Putamen (tissue), 1 donor: Measurements from ENCODE around the gene DNAAF9.
"Not testable (repeated sequence)": the region's sequence is repeated elsewhere in the genome, so short reads cannot be mapped to it uniquely, and the experiment has no call there.

Experiments
- DNase-seq: peaks from one replicate; pipeline ENCODE4 v3.0.0-alpha.2; 2016; ENCODE audit warnings: low spot score

Gene DNAAF9

DNA sequence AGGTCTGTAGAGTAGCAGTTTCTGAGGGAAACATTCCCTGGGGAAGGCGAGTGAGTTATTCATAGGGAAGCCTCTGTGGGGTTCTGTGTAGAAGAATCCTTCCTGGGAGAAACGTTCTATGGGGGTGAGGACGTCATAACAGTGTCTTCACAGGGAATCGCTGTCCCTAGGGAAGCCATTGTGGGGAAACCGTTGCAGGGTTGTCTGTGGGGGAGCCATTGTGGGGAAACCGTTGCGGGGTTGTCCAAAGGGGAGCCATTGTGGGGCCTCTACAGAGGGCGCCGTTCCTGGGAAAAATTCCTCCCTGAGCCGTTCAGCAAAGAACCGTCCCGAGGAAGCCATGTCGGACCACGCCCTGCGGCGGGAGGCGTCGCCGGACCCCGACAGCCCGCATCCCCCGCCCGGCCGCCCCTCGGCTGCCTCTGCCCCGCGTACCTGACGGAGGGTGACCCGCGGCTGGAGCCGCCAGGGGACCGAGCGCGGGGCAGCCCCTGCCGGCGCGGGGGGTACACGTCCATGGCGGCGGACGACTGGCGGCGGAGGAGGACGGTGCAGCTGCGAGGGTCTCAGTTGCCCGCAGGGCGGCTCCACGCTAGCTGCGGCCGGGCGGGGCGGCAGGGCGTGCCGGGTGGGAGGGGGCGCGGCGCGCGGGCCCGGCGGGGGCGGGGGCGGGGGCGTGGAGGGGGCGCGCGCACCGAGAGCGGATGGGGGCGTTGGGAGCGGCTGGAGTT, at the start of gene DNAAF9:
DNAAF9 (minus strand) TSS at position 630 of the 731 bp plus-strand sequence; CDS start at position 518, 112 bp downstream.
- DNase-seq = no peak

DNA sequence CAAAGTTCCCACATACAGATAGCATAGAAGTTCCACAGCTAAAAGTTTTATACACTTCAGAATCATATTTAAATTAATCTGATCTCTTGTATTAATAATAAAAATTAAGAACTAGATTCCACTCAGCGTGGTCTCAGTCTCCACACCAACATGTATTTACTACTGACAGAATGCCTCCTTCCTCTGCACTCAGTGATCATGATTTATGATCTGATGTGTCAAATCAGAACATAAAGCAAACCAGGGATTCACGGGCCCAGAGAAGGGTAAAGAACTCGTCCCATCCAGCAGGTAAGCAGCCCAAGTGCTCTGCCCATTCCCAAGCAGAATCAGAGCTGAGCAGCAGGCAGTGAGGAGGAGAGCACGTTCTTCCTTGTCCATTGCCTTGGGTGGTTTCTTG, 49.2 kb upstream of the DNAAF9 start:
- DNase-seq = no peak

GRCh38 chr20:3454831-3455230, 47.4 kb upstream of the DNAAF9 start:
- DNase-seq = no peak

GRCh38 chr20:3452690-3453089, 45.2 kb upstream of the DNAAF9 start:
- DNase-seq = no peak

GRCh38 chr20:3452136-3452535, 44.7 kb upstream of the DNAAF9 start:
- DNase-seq = no peak

DNA sequence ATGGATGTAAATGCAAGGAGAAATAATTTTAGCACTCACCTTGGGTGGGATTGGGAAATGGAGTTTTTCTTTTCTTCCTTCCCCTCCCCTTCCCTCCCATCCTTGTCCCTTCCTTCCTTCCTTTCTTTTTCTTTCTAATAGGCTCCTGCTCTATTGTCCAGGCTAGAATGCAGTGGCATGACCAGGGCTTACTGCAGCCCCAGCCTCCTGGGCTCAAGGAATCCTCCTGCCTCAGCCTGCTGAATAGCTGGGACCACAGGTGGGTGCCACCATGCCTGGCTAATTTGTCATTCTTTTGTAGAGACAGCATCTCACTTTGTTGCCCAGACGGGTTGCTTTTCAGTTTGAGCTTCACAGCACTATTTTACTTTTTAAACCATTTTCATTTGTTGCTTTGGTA, 41.9 kb upstream of the DNAAF9 start:
- DNase-seq = no peak

GRCh38 chr20:3447321-3447720, 39.9 kb upstream of the DNAAF9 start:
- DNase-seq = no peak

DNA sequence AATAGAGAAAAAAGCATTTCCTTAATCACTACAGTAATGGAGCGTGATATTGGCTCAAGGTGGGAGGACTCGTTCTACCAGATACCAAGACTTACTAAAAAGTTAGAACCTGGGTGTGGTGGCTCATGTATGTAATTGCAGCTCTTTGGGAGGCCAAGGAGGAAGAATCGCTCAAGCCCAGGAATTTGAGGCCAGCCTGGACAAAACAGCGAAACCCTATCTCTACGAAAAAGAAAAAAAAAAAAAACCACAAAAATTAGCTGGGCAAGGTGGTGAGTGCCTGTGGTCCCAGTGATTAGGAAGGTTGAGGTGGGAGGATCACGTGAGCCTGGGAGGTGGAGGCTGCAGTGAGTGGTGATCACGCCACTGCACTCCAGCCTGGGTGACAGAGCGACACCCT, 39.3 kb upstream of the DNAAF9 start:
- DNase-seq = no peak

GRCh38 chr20:3436864-3437574, 29.6 kb upstream of the DNAAF9 start:
- no peak for DNase-seq

DNA sequence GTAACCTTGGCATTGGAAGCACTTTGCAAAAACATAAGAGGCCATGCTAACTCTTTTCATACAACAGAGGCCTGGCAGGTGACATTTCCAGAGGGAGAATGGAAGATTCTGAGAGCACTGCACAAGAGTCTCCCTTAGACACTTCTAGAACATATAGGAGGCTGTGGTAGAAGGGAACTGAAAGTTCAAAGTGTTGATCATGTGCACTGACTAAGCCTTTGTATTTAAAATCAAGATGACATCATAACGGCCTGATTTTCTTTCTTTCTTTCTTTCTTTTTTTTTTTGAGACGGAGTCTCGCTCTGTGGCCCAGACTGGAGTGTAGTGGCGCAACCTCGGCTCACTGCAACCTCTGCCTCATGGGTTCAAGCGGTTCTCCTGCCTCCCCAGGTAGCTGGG, 26.8 kb upstream of the DNAAF9 start:
- DNase-seq = no peak

DNA sequence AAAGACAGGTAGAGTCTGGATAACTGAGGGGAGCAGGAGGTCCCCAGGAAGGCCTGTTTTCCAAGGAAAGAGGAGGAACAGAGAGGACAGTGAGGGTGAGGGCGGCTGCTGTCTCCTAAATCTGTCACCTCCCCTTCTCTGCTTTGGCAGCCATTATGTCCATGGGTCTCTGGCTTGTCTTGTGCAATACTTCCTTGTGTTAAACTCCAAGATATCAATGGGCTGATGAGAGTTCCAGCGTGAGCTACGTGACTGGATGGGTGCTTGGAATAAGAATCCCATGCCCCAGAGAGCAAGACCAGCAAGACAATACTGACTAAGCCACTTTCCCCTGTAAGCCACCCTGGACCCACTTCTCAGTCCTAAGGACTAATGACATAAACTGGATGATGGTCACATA, 26.3 kb upstream of the DNAAF9 start:
- no peak for DNase-seq

DNA sequence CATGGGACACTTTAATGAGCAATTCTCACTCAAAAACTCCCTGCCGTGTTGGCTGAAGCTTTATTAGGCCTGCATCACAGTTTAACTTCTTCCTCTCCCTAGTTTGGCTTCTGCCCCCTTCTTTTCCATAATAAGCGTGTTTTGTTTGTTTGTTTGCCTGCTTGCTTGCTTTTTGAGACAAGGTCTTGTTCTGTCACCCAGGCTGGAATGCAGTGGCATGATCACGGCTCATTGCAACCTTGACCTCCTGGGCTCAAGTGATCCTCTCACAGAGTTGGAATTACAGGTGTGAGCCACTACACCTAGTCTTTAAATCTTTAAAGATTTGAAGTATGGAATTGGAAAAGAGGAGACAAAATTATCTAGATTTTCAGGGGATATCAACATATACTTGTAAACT, 25.4 kb upstream of the DNAAF9 start:
- no peak for DNase-seq

DNA sequence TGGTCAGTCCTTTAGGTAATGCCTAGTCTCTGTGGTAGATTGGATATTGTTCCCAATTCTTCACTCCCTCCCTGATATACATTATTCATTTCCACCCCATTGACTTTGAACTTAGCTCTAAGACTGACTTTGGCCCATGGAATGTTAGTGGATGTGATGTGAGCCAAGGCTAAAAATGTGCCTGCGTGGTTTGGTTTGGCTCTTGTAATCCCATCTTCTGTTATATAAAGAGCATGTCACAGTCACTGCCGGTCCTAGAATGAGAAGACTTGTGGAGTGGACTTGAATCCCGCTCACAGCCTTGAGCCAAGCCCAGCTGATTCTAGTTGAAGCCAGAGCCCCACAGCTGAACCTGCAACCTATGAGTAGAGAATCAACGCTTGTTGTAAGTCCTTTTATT, 23.6 kb upstream of the DNAAF9 start:
- no peak for DNase-seq

GRCh38 chr20:3430376-3431069, 23.1 kb upstream of the DNAAF9 start:
- no peak for DNase-seq

DNA sequence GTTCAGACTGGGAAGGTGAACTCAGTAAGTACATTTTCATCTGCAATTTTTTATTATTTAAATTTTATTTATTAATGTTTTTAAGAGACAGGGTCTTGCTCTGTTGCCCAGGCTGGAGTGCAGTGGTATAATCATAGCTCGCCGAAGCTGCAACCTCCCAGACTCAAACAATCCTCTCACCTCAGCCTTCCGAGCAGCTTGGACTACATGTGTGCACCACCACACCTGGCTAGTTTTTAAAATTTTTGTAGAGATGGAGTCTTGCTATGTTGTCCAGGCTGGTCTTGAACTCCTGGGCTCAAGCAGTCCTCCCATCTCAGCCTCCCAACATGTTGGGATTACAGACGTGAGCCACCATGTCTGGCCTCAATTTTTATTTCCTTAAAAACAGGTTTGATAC, 19.3 kb upstream of the DNAAF9 start:
- not testable (repeated sequence) for DNase-seq

GRCh38 chr20:3423126-3423525, 15.7 kb upstream of the DNAAF9 start:
- no peak for DNase-seq

DNA sequence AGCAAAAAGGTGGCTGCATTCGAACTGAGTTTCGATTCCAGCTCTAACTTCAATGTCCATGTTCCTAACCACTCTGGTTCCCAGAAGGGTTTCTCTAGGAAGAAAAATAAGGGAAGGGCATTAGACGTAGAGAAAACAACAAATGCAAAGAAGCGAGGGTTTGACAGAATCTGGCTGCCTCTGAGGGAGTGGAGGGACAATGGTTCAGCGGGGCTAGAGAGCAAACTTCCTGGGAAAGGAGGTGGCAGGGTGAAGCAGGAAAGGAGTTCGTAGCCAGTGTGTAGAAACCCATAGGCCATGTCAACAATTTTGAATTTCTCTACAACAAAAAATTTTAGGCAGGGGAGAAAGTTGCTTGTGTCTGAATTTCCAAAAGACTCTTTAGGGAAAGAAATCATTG, 14.5 kb upstream of the DNAAF9 start:
- DNase-seq = no peak

- peak; percentile 16 for DNase-seq
Observed at GRCh38 chr20:3420211-3420707, 12.8 kb upstream of the DNAAF9 start.

GRCh38 chr20:3418161-3418560, 10.7 kb upstream of the DNAAF9 start:
- DNase-seq = not testable (repeated sequence)

DNA sequence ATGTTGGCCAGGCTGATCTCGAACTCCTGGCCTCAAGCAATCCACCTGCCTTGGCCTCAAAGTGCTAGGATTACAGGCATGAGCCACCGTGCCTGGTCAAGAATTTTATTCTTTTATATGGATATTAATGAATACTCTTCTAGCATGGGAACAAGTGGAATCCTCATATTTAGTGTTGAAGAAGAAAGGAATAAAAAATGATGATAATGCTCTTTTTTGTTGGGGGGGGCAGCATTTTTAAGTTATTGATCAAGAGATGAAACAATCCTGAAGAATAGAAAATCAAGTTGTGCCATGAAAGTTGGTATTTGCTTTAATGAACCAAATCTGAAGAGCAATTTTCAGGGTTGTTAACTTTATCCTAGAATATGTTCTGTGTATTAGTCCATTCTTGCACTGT, 6.7 kb upstream of the DNAAF9 start:
- no peak for DNase-seq

- DNase-seq = no peak
Observed at GRCh38 chr20:3413393-3413889, 6.0 kb upstream of the DNAAF9 start.

DNA sequence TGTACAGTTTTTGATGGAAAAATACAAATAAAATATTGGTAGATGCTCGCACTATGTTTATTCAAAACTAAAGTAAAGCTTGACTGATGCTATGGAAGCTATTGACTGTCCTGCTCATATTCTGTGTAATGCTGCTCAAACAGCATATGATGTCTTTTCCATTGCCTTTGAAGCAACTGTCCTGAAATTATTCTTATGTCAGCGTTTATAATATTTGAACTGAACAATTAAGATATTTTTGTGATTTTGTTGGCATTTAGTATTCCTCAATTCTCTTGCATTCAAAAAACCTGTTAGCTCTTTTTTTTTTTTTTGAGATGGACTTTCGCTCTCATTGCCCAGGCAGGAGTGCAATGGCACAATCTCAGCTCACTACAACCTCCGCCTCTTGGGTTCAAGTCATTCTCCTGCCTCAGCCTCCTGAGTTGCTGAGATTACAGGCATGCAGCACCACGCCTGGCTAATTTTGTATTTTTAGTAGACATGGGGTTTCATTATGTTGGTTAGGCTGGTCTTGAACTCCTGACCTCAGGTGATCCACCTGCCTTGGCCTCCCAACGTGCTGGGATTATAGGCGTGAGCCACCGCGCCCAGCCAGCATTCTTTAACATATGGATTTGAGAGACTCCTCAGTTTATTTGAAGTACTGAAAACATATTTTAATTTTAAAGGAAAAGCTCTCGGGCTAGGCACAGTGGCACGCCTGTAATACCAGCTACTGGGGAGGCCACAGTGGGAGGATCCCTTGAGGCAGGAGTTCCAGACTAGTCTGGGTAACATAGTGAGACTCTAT, 5.3 kb upstream of the DNAAF9 start:
- DNase-seq = no peak
